Stimulated activated CD8-positive, alpha-beta memory T cell treated with anti-CD3 and anti-CD28 coated beads, Interleukin-4, amount 100 ng/mL, for 1 hour (primary cell): ENCODE results near the gene CABS1.

Experiments used
- DNase-seq, 2 donors: peaks; one replicate each; pipeline ENCODE4 v3.0.0-alpha.2; 2020; ENCODE audit warnings: low read depth in 2 of 2, low spot score in 1 of 2

Gene CABS1

GRCh38 chr4:70334681-70335080 is at the start of gene CABS1:
Gene CABS1, plus strand, starts transcription at chr4:70334981. Its CDS starts 59 bp downstream, at chr4:70335040.
- DNase-seq, result no peak

GRCh38 chr4:70288651-70289050 is 46.1 kb upstream of the CABS1 start:
- DNase-seq, result no peak

GRCh38 chr4:70291341-70291740 is 43.4 kb upstream of the CABS1 start:
- DNase-seq, result no peak

GRCh38 chr4:70297576-70297975 is 37.2 kb upstream of the CABS1 start:
- no peak for DNase-seq

GRCh38 chr4:70298051-70298450 is 36.7 kb upstream of the CABS1 start:
- DNase-seq, result no peak

- DNase-seq, result no peak
Observed at GRCh38 chr4:70299643-70300042, 35.1 kb upstream of the CABS1 start.

GRCh38 chr4:70300215-70300614 is 34.6 kb upstream of the CABS1 start:
- no peak for DNase-seq

GRCh38 chr4:70303090-70303489 is 31.7 kb upstream of the CABS1 start:
- no peak for DNase-seq

- DNase-seq, result no peak
Observed at GRCh38 chr4:70305601-70306000, 29.2 kb upstream of the CABS1 start.

GRCh38 chr4:70306076-70306475 is 28.7 kb upstream of the CABS1 start:
- no peak for DNase-seq

GRCh38 chr4:70313736-70314135 is 21.0 kb upstream of the CABS1 start:
- DNase-seq, result no peak

GRCh38 chr4:70315928-70316327 is 18.9 kb upstream of the CABS1 start:
- no peak for DNase-seq

- no peak for DNase-seq
Observed at GRCh38 chr4:70326052-70326451, 8.7 kb upstream of the CABS1 start.

GRCh38 chr4:70336043-70336442 is 1.3 kb downstream of the CABS1 start:
- no peak for DNase-seq

GRCh38 chr4:70337886-70338420 is 3.2 kb downstream of the CABS1 start:
- DNase-seq, result no peak

- DNase-seq, result no peak
Observed at GRCh38 chr4:70356185-70356584, 21.4 kb downstream of the CABS1 start.

- no peak for DNase-seq
Observed at GRCh38 chr4:70359115-70359661, 24.4 kb downstream of the CABS1 start.

GRCh38 chr4:70360460-70360859 is 25.7 kb downstream of the CABS1 start, which contains the start of gene SMR3A:
Gene SMR3A, plus strand, starts transcription at chr4:70360760. Its CDS starts 1,356 bp downstream, at chr4:70362116.
- DNase-seq, result no peak

GRCh38 chr4:70364002-70364401 is 29.2 kb downstream of the CABS1 start:
- DNase-seq, result no peak

GRCh38 chr4:70365479-70365878 is 30.7 kb downstream of the CABS1 start:
- no peak for DNase-seq

- no peak for DNase-seq
Observed at GRCh38 chr4:70367813-70368212, 33.0 kb downstream of the CABS1 start.

- DNase-seq, result no peak
Observed at GRCh38 chr4:70371987-70372386, 37.2 kb downstream of the CABS1 start.

GRCh38 chr4:70372760-70373159 is 38.0 kb downstream of the CABS1 start:
- DNase-seq, result no peak
